Neural cell (in vitro differentiated cells): ENCODE results near the gene SMIM7. TPM values are rescaled to one million over a fixed set of nuclear protein-coding genes. Genes with fewer than 3 reads are reported as not detected.

Experiments used
- H2AFZ ChIP-seq: fragments of 200-600, 300-800 bp; sonication (generic), shearing (Covaris generic); 2 replicates; pipeline ENCODE4 v1.6.0; 2014; ENCODE audit warnings: low read depth, mild to moderate bottlenecking, antibody characterized with exemption, low read length, moderate library complexity
- H3F3A ChIP-seq: fragments of 200-600 bp; shearing (Covaris generic); 2 replicates; pipeline ENCODE4 v1.6.1; 2016; ENCODE audit warnings: mild to moderate bottlenecking, moderate library complexity, mixed read lengths, antibody characterized with exemption, low read length; ENCODE audit not compliant: insufficient read depth, poor library complexity, severe bottlenecking
- H3K27ac ChIP-seq: fragments of 200-600, 300-800 bp; sonication (generic), shearing (Covaris generic); 2 replicates; pipeline ENCODE4 v1.5.1; 2014; ENCODE audit warnings: mild to moderate bottlenecking, low read length, moderate library complexity
- H3K27me3 ChIP-seq: fragments of 300-800, 200-600 bp; sonication (generic), shearing (Covaris generic); 2 replicates; pipeline ENCODE4 v1.6.0; 2014; ENCODE audit warnings: mild to moderate bottlenecking, low read depth, low read length, moderate library complexity; ENCODE audit not compliant: insufficient read depth
- H3K36me3 ChIP-seq: fragments of 300-800, 200-600 bp; sonication (generic), shearing (Covaris generic); 2 replicates; pipeline ENCODE4 v1.5.1; 2014; ENCODE audit warnings: mild to moderate bottlenecking, antibody characterized with exemption, low read length, moderate library complexity; ENCODE audit not compliant: insufficient read depth
- H3K4me2 ChIP-seq: fragments of 300-800, 200-600 bp; sonication (generic), shearing (Covaris generic); 2 replicates; pipeline ENCODE4 v1.6.0; 2014; ENCODE audit warnings: mild to moderate bottlenecking, low read length
- H3K4me3 ChIP-seq: fragments of 300-800, 200-600 bp; sonication (generic), shearing (Covaris generic); 2 replicates; pipeline ENCODE4 v1.5.1; 2014; ENCODE audit warnings: mild to moderate bottlenecking, low read length, moderate library complexity
- H3K79me2 ChIP-seq: fragments of 200-600 bp; shearing (Covaris generic); replicated peaks from 2 replicates; pipeline ENCODE4 v1.6.0; 2014; ENCODE audit warnings: mild to moderate bottlenecking, low read length, moderate library complexity; ENCODE audit not compliant: insufficient read depth
- H3K9ac ChIP-seq: fragments of 300-800, 200-600 bp; sonication (generic), shearing (Covaris generic); 2 replicates; pipeline ENCODE4 v1.6.1; 2016; ENCODE audit warnings: mild to moderate bottlenecking, low read length, mixed read lengths
- H3K9me2 ChIP-seq: fragments of 200-600 bp; shearing (Covaris generic); 2 replicates; pipeline ENCODE4 v1.6.1; 2016; ENCODE audit warnings: mild to moderate bottlenecking, low read length, mixed read lengths; ENCODE audit not compliant: insufficient read depth
- H3K9me3 ChIP-seq: fragments of 200-600, 300-800 bp; sonication (generic), shearing (Covaris generic); 2 replicates; pipeline ENCODE4 v1.6.1; 2016; ENCODE audit warnings: mild to moderate bottlenecking, mixed run types, low read length, moderate library complexity, mixed read lengths
- H4K20me1 ChIP-seq: fragments of 200-600 bp; shearing (Covaris generic); 2 replicates; pipeline ENCODE4 v1.6.1; 2016; ENCODE audit warnings: mild to moderate bottlenecking, mixed run types; ENCODE audit not compliant: insufficient read depth
- EP300 ChIP-seq: fragments of 450-650 bp; conservative IDR thresholded peaks from 2 replicates; pipeline ENCODE4 v1.6.1; 2014; ENCODE audit warnings: antibody characterized with exemption, mild to moderate bottlenecking, moderate library complexity; ENCODE audit not compliant: poor library complexity, severe bottlenecking
- EZH2 ChIP-seq: fragments of 200-600, 300-800 bp; shearing (Covaris generic), sonication (generic); IDR thresholded peaks from 2 replicates; pipeline ENCODE4 v1.6.1; 2014; ENCODE audit warnings: antibody characterized with exemption, low read length, borderline replicate concordance, mild to moderate bottlenecking; ENCODE audit not compliant: insufficient read depth, poor library complexity, severe bottlenecking
- MXI1 ChIP-seq: fragments of 450-650 bp; conservative IDR thresholded peaks from 2 replicates; pipeline ENCODE4 v1.6.1; 2014; ENCODE audit warnings: antibody characterized with exemption, mild to moderate bottlenecking; ENCODE audit not compliant: poor library complexity, severe bottlenecking
- POLR2AphosphoS5 ChIP-seq: IDR thresholded peaks from 2 replicates; pipeline ENCODE4 v1.6.1; 2012
- RAD21 ChIP-seq: fragments of 450-650 bp; conservative IDR thresholded peaks from 2 replicates; pipeline ENCODE4 v1.6.1; 2014; ENCODE audit warnings: antibody characterized with exemption, mild to moderate bottlenecking, moderate library complexity
- SMC3 ChIP-seq: fragments of 450-650 bp; conservative IDR thresholded peaks from 2 replicates; pipeline ENCODE4 v1.6.1; 2014; ENCODE audit warnings: antibody characterized with exemption, mild to moderate bottlenecking, moderate library complexity; ENCODE audit not compliant: poor library complexity
- TAF1 ChIP-seq: IDR thresholded peaks from 2 replicates; pipeline ENCODE4 v1.6.1; 2012; ENCODE audit warnings: low read depth
- polyA plus RNA-seq: library from polyadenylated mRNA; depleted of rRNA; stranded (reverse); fragments of >200 nt; gene quantifications from 2 replicates; pipeline ENCODE4 v1.2.3, GENCODE V29; 2014
- TF ChIP-seq, protein P1 (sequence below): fragments of 450-650 bp; IDR thresholded peaks from 2 replicates; pipeline ENCODE4 v1.5.1; 2014; ENCODE audit warnings: antibody characterized with exemption, mild to moderate bottlenecking, moderate library complexity; ENCODE audit not compliant: poor library complexity, severe bottlenecking
- TF ChIP-seq, protein P2 (sequence below): IDR thresholded peaks from 2 replicates; pipeline ENCODE4 v1.6.1; 2012; ENCODE audit warnings: borderline replicate concordance

The SMIM7 gene
- polyA plus RNA-seq, 1 donor from 2014 or later, result 153 TPM

DNA sequence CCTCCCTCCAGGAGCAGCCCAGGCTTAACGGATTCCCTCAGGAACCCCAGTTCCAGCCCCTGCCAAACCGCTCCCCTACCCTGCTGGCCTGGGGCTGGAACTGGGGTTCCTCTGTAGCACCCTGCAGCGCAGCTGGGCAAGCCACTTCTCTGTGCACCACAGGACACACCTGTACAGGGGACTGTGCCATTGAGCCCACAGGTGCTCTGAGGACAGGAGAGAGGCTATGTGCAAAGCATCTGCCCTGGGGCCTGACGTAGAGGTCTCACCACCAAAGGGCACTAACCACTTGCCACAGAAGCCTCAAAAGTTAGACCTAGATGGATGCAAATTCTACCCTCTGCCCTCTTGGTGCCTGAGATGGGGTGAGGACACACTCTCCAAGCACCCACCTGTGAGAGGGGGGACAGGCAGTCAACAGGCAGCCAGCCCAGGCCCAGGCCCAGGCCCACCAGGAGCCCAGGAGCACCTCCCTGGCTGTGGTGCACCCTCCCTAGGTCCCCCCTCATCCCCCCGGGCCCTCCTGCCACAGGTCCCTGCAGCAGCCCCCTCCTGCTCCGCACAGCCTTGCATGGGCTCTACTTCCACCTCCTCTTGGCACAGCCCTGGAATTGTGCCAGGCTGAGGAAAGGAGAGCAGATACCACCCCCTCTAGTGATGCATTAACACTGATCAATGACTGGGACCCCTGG is 60.1 kb downstream of the SMIM7 start:
- no peaks in the 10 kb centered on the region for H4K20me1 ChIP-seq
- H2AFZ ChIP-seq, result no peak overlapping the region
- no peak overlapping the region for H3K9ac ChIP-seq
- no peak overlapping the region for H3K27ac ChIP-seq
- H3K9me2 ChIP-seq, result no peaks in the 10 kb centered on the region
- no peak overlapping the region for H3K4me2 ChIP-seq
- H3K36me3 ChIP-seq, result no peaks in the 10 kb centered on the region
- no peaks in the 10 kb centered on the region for H3K9me3 ChIP-seq
- H3K27me3 ChIP-seq, result no peaks in the 10 kb centered on the region
- TF ChIP-seq SMC3 (no peak), EP300 (no peak), TAF1 (no peak), MXI1 (no peak), RAD21 (no peak), EZH2 (no peak), POLR2AphosphoS5 (no peak)
- TF ChIP-seq, protein P1, sequence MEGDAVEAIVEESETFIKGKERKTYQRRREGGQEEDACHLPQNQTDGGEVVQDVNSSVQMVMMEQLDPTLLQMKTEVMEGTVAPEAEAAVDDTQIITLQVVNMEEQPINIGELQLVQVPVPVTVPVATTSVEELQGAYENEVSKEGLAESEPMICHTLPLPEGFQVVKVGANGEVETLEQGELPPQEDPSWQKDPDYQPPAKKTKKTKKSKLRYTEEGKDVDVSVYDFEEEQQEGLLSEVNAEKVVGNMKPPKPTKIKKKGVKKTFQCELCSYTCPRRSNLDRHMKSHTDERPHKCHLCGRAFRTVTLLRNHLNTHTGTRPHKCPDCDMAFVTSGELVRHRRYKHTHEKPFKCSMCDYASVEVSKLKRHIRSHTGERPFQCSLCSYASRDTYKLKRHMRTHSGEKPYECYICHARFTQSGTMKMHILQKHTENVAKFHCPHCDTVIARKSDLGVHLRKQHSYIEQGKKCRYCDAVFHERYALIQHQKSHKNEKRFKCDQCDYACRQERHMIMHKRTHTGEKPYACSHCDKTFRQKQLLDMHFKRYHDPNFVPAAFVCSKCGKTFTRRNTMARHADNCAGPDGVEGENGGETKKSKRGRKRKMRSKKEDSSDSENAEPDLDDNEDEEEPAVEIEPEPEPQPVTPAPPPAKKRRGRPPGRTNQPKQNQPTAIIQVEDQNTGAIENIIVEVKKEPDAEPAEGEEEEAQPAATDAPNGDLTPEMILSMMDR, result no peak
- TF ChIP-seq, protein P2, sequence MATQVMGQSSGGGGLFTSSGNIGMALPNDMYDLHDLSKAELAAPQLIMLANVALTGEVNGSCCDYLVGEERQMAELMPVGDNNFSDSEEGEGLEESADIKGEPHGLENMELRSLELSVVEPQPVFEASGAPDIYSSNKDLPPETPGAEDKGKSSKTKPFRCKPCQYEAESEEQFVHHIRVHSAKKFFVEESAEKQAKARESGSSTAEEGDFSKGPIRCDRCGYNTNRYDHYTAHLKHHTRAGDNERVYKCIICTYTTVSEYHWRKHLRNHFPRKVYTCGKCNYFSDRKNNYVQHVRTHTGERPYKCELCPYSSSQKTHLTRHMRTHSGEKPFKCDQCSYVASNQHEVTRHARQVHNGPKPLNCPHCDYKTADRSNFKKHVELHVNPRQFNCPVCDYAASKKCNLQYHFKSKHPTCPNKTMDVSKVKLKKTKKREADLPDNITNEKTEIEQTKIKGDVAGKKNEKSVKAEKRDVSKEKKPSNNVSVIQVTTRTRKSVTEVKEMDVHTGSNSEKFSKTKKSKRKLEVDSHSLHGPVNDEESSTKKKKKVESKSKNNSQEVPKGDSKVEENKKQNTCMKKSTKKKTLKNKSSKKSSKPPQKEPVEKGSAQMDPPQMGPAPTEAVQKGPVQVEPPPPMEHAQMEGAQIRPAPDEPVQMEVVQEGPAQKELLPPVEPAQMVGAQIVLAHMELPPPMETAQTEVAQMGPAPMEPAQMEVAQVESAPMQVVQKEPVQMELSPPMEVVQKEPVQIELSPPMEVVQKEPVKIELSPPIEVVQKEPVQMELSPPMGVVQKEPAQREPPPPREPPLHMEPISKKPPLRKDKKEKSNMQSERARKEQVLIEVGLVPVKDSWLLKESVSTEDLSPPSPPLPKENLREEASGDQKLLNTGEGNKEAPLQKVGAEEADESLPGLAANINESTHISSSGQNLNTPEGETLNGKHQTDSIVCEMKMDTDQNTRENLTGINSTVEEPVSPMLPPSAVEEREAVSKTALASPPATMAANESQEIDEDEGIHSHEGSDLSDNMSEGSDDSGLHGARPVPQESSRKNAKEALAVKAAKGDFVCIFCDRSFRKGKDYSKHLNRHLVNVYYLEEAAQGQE, result no peak
- no peak overlapping the region for H3K4me3 ChIP-seq
- peaks cover 16% of the 10 kb centered on the region for H3K79me2 ChIP-seq
- no peaks in the 10 kb centered on the region for H3F3A ChIP-seq

DNA sequence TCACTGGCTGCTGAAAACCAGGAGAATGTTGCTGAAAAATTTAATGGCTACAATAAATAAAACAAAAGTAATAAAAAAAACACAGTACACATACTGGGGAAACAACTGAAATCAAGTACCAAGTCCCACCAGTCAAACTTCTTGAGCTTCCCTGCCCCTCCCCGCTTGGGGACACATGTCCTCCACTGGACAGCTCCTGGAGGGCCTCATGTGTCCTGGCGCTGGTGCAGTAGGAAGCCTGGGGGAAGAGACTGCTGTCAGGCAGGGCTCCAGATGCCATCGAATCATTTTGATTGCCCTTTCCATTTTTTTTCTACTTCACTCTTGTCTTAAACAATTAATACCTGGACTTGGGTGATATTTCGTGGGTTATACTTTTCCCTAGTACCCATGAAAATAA is 61.1 kb downstream of the SMIM7 start:
- Histone ChIP-seq H2AFZ (no peak overlapping the region), H3K79me2 (peaks cover 13% of the 10 kb centered on the region), H3K4me2 (no peak overlapping the region), H3K4me3 (no peak overlapping the region), H3F3A (no peaks in the 10 kb centered on the region), H3K27ac (no peak overlapping the region), H4K20me1 (no peaks in the 10 kb centered on the region), H3K27me3 (no peaks in the 10 kb centered on the region), H3K9me2 (no peaks in the 10 kb centered on the region), H3K36me3 (no peaks in the 10 kb centered on the region), H3K9ac (no peak overlapping the region), H3K9me3 (no peaks in the 10 kb centered on the region)
- no peak for TF ChIP-seq EZH2
- no peak for TF ChIP-seq RAD21
- no peak for TF ChIP-seq EP300
- TF ChIP-seq MXI1, result no peak
- TF ChIP-seq, protein P2, result no peak
